NCI-H345 (cell line): ENCODE data around the gene POLN.
"Not testable (repeated sequence)": the region's sequence is repeated elsewhere in the genome, so short reads cannot be mapped to it uniquely, and the experiment has no call there.

Experiments
- DNase-seq: peaks from one replicate; lab custom pipeline; 2025; lab: John Stamatoyannopoulos, UW

POLN gene

GRCh38 chr4:2251795-2252529, 10.0 kb upstream of the POLN start:
- DNase-seq: no peak

GRCh38 chr4:2251073-2251794, 9.3 kb upstream of the POLN start:
- DNase-seq: no peak

- DNase-seq: no peak
Observed at GRCh38 chr4:2250357-2251072, 8.6 kb upstream of the POLN start.

- no peak for DNase-seq
Observed at GRCh38 chr4:2249526-2250356, 7.8 kb upstream of the POLN start.

- no peak for DNase-seq
Observed at GRCh38 chr4:2248821-2249261, 6.9 kb upstream of the POLN start.

- DNase-seq: no peak
Observed at GRCh38 chr4:2248044-2248780, 6.3 kb upstream of the POLN start.

GRCh38 chr4:2247128-2248043, 5.5 kb upstream of the POLN start:
- no peak for DNase-seq

- DNase-seq: no peak
Observed at GRCh38 chr4:2246384-2247127, 4.6 kb upstream of the POLN start.

GRCh38 chr4:2245787-2246275, 3.9 kb upstream of the POLN start:
- no peak for DNase-seq

- no peak for DNase-seq
Observed at GRCh38 chr4:2245057-2245786, 3.3 kb upstream of the POLN start.

GRCh38 chr4:2243681-2244380, 1.9 kb upstream of the POLN start:
- DNase-seq: no peak

- DNase-seq: no peak
Observed at GRCh38 chr4:2241003-2241402, 918 bp downstream of the POLN start.

GRCh38 chr4:2236944-2237666, 4.8 kb downstream of the POLN start:
- no peak for DNase-seq

GRCh38 chr4:2231082-2231481, 10.8 kb downstream of the POLN start:
- no peak for DNase-seq

- DNase-seq: no peak
Observed at GRCh38 chr4:2226261-2226660, 15.7 kb downstream of the POLN start.

- no peak for DNase-seq
Observed at GRCh38 chr4:2222838-2223237, 19.1 kb downstream of the POLN start.

- not testable (repeated sequence) for DNase-seq
Observed at GRCh38 chr4:2221378-2221777, 20.5 kb downstream of the POLN start.
